GM19023 (cell line): ENCODE measurements around the gene GMPPA.

ENCODE experiments used
- ATAC-seq: cut with Tn5 transposase; IDR thresholded peaks from one replicate; pipeline ENCODE4 v1.9.1; 2021; ENCODE audit warnings: mild to moderate bottlenecking, moderate library complexity; ENCODE audit not compliant: unreplicated experiment

GMPPA gene

DNA sequence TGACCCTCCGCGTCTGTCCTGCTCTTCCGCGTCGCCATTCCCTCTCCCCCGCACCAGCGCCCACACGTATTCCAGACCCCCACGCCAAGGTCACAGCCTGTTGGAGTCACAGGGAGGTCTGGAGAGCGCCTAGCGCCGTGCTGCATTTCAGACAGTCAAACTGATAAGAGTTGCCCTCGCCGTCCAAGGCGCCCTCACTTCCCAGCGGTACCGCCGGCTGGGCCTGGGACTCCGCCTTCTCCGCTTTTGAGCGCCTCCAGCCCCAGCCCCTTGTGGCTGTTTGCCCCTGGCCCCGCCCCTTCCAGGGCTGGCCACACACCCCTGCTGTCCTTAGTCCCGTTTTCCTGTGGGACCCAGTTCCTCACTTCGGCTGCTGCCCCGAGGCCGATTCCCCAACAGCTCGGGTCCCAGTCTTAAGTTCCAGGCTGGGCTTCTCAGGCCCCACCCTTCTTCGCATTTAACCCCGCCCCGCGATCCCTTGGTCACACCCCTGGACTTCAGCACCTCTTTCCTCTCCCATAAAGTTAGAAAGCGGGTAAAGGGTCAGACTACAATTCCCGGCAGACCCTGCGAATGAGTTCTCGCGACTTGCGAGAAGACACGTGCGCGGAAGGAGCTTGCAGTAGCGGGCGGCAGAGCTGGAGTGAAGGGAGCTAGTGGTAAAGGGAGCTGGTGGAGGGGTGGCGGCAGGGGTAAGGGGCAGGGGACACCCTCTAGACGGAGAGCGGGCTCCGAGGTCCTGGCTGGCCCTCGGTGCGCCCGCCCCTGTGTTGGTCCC is at the start of gene GMPPA:
GMPPA (plus strand) TSS at position 612 of the 778 bp plus-strand sequence. CDS start 1,085 bp downstream, outside the sequence.
- peak; percentile 92 for ATAC-seq

DNA sequence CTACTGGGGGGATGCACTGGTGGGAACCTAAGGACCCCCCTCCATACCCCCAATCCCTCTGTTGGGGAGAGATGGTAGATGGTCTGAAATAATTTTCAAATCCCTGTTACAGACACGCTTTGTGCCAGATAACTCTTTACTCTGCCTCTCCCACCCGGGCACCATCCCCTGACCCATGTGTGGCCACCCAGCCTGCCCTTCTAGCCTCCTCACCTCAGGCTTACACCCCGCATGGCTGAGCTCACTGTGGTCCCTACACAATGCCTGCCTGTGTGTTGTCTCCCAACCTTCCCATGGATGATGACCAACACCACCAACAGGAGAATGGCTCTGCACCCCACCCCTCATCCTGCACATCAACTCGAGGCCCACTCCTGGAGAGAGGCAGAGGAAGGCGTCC is 49.1 kb upstream of the GMPPA start:
- no peak for ATAC-seq

DNA sequence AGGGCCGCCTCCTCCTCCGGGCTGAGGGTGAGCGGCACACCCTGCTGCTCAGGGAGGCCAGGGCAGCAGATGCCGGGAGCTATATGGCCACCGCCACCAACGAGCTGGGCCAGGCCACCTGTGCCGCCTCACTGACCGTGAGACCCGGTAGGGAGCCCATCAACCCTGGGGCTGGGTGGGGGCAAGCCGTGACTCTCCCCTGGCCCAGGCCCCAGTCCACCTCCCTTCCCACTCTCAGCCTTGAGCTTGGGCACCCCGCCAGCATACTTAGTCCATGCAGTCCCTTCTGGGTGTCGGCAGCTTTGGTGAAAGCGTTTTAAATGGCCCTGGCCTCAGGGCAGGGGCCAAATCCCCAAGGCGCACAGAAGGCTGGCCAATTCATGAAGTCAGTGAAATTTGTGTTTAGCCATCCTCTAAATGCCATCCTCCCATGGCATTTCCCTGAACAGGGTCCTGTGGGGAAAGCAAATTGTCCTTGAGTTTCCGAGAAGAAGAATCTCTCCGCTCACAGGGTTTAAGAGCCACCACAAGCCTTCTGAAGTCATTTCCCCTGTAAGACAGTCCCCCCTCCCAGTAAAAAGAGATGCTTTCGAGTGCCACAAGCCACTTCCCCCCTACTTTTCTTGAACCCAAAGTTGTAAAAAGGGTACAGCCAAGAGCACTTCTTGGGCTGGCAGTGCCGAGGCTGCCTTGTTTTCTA is 46.9 kb upstream of the GMPPA start:
- ATAC-seq = no peak

DNA sequence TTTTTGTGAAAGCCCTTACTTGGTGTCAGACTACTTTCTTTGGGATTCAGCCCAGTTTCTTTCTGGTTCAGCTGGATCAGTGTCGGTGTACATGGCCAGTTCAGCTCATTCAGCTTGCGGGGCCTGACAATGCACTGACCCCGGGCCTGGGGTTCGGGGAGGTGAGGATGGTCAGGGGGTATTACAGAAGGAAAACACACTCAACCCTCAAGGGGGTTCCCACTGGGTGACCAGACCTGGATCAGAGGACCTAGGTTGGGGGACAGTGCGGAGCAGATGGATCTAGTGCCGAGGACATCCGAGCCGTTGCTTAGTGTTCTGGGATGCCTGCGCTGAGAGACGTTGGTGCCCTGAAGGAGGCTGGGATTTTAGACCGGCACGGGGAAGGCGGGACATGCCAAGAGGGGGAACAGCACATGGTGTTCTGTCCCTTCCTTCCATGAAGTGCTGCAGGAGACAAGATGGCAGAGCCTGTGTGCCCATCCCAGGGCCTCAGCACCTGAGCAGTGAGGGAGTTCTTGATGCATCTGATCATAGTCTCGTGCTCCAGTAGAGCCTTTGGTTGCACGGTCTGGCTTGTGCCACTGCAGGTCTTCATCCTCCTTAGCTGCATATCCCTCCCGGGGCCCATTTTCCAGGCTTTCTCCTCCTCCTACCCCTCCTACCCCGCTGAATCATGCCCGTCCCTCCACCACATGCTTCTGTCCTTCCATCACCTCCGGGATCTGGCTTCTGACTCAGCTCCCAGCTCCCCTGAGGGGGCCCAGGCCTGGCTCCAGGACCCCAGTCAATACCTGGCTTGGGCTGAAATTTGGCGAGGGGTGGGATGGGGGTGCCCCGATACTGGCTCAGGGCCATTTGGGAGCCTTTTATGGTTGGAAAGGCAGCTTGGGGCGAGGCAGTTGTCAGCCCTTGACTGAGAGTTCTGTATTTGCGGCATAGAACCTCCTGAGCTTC is 46.1 kb upstream of the GMPPA start:
- no peak for ATAC-seq

DNA sequence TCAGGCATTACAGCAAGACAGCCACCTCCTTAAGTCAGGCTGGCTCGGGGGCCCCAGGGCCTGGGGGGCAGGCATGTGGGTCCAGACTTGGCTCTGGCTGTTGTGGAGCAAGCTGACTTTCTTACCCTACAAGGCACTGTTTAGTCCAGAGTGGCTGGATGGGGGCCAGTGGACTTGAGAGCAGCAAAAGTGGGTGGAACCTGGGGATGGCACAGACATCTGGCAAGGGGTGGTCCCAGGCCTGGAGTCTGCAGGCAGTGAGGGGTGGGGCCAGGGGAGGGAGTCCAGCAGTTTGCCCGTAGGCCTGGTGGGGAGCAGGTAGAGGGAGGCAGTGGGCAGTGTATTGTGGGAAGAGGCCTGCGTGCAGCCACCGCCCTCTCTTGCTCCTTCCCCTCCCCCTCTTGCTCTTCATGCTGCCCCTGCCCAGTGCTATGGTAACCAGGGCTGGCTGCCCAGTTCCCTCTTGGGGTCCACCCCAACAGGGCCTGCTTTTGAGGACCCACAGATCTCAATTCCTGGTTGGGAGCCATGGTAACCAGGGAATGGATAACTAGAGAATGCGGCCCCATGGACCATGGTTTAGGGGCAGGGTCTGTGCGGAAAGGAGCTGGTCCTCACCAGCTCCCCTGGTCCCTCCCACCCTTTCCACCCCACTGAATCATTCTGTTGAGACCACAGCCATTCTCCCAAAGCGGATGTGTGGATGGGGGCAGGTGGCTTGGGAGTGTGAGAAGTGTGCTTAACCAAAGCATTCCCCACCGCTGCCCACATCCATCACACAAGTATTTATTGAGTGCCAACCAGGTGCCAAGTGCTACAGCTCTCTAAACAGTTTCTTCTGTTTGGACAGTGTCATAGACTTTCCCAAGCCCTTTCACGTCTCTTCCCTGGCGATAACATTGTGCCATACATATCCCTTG is 44.8 kb upstream of the GMPPA start:
- ATAC-seq = no peak

DNA sequence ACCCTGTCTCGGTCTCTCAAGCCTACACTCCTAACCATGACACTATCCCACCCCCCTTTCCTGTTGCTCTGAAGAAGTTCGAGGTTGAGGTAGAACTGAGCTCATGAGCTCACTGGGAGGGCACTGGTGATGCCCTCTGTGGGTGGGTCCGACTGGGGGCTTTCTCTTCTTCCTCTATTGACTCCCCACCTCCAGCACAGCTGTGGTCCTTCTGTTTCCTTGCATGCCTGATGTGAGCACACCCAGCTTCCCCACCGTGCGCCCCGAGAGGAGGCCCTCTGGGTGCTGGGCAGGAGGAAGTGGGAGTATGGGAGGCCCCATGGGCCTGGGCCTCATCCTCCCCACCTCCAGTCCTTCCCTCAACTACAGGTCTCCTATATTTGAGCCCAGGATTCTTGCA is 43.1 kb upstream of the GMPPA start:
- ATAC-seq = no peak

DNA sequence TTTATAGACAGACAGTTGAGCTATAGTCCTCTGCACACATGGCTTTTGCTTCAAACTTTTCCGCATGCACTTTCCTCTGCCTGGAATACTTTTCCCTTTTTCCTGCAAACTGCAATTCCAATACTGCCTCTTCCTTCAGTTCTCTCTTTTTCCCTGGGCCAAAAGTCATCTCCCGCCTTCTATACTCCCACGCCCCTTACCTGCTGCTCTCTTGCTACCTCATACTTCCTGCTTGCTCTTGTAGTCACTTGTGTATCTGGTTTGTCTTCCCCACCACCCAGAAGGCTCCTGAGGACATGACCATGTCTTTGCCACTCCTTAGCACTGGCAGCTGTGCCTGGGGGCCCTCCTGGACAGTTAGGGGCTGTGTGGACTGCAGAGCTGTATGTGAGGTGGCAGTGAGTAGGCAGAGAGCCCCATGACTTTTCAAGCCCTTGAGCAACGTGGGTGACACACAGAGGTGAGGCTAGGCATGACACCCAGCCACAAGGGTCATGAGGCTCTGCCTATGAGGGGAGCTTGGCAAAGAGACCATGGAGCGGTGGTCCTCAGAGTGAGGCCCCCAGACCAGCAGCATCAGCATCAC is 40.8 kb upstream of the GMPPA start:
- ATAC-seq = no peak

DNA sequence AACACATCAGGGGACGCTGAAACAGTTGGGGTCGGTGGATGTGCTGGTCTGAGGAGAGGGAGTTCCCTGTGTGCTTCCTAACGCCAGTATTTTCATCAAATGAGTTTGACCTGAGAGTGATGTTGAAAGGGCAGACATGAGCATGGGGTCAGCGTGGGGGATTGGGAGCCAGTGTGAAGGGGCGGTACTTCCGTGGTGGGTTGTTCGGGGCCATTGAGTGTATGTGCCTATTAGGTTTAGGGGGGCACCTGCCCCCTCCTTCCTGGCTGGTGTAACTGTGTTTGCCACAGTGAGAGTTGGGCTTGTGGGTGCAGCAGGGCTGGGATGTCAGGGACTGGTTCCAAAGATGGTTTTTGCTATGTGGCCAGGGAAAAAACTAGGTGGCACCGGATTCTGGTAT is 39.7 kb upstream of the GMPPA start:
- no peak for ATAC-seq

DNA sequence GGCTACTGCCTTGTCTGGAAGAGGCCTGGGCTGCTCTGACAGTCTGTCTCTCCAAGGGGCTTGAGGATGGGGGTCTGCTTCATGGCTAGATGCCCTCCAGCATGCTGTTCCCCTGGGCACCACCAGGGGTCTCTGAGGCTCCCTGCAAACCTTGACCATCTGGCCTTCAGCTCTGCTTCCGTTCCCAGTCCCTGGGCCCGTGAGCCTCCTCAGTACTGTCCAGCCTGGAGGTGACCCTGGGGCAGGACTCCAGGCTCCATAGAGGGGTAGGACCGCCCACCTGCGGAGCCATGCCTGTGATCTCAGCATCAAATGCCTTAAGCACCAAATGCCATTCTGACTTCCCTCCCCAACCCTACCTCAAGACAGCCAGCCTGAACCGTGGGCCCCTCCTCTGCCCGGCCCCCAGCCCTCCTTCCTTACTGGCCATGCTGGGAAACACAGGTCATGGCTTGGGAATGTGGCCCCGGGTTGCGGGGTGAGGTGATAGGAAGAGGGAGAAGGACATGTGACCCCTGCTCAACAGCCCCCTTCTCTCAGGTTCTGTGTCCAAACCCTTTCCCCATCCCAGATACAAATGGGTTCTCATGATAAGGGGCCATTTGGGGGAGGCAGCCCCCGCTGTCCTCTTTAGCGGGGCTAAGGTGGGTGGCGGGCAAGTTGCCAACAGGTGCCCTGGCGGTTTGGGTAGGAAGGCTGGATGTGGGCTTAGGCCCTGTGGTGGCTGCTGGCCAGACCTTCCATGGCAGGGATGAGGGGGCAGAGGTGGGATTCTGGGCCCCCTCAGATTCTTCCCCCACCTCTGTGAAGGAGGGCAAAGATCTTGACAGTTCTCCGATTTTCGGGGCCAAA is 39.0 kb upstream of the GMPPA start:
- ATAC-seq = peak; percentile 65

DNA sequence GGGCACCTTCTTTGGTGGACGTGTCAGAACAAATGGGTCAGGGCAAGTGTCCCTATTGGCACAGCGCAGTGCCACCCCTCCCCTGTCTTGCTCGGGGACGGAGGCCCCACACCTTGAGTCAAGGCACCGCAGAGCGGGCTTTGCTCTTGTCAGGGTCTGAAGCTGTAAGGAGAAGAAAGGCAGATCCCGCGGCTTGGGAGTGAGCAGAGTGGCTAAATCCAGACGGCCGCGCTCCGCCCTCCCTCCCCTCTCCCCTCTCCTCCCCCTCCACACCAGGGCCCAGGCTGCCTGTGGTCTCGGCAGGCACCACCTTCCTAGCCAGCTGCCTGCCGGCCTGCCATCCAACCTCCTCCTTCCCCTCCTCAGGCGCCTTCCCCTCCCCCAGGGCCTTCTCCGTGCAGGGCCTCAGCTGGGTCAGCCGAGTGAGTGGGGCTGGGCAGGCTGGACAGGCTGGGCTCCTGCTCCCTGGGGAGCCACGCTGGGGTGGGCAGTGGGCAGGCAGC is 38.2 kb upstream of the GMPPA start:
- no peak for ATAC-seq

DNA sequence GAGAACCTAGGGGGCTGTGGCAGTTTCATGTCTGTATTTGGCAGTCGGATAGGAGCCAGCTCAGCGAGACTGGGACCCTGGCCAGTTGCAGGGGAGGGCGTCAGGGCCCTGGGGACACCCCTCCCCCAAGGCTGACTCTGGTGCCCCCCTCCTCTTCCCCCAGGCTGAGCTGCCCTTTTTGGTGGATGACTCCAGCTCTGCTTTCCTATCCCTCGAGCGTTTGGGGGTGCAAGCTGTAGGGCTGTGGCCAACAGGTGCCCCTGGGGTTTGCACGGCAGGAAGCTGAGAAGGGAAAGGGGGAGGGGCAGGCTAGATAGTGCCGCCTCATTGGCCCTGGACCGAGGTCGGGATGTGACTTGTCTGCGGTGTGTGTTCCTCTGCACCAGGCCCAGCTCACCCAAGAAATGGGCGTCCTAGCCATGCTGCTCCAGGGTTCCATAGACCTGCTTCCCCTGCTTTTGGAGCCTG is 37.6 kb upstream of the GMPPA start:
- ATAC-seq = no peak

DNA sequence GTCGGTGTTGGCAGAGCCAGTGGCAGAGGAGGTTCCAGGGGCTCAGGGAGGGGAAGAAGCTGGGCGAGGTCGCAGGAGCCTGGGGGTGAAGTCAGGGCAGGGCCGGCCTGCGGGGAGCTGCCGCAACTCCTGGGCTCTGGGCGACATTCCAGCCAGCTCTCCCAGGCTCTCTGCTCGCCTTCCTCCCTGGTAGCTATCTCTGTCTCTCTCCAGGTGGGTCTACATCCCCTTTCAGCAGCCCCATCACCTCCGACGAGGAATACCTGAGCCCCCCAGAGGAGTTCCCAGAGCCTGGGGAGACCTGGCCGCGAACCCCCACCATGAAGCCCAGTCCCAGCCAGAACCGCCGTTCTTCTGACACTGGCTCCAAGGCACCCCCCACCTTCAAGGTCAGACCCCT is 37.0 kb upstream of the GMPPA start:
- no peak for ATAC-seq

DNA sequence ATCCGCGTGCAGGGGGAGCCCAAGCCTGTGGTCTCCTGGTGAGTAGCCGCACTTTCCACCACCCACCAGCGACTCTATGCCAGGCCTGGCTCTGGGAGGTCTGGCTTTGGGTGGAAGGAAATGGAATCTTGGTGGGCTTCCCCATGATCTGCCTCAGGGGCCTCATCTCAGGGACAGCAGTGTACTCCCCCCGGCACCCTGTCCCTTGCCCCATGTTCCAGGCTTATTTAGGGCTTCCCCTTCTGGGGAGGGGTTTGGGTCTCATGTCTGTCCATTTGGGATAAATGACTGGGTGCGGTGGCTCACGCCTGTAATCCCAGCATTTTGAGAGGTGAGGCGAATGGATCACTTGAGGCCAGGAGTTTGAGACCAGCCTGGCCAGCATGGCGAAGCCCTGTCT is 36.3 kb upstream of the GMPPA start:
- no peak for ATAC-seq

DNA sequence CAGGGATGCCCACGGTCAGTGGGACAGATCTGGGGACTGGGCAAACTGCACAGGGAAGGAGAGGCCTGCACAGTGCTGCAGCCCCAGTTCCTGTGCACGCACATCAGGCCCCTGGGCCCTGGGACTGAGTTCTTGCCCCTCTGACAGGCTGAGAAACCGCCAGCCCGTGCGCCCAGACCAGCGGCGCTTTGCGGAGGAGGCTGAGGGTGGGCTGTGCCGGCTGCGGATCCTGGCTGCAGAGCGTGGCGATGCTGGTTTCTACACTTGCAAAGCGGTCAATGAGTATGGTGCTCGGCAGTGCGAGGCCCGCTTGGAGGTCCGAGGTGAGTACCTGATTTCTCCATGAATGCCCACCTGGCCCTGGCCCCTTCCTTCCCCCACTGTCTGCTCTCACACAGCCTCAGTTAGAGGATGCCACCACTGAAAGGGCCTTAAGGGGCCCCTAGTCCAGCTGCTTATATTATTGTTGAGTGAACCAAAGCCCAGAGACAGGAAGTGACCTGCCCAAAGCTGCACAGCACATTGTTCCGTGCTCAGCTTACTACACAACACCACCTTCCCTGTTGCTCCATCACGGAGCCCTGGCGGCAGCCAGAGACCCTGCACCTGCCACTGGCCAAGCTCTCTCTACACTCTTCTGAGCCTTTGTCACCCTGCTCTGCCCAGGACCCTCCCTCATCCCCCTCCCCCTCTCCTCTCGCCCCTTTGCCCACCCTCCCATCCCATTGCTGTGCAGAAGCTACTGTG is 34.2 kb upstream of the GMPPA start:
- ATAC-seq = no peak

DNA sequence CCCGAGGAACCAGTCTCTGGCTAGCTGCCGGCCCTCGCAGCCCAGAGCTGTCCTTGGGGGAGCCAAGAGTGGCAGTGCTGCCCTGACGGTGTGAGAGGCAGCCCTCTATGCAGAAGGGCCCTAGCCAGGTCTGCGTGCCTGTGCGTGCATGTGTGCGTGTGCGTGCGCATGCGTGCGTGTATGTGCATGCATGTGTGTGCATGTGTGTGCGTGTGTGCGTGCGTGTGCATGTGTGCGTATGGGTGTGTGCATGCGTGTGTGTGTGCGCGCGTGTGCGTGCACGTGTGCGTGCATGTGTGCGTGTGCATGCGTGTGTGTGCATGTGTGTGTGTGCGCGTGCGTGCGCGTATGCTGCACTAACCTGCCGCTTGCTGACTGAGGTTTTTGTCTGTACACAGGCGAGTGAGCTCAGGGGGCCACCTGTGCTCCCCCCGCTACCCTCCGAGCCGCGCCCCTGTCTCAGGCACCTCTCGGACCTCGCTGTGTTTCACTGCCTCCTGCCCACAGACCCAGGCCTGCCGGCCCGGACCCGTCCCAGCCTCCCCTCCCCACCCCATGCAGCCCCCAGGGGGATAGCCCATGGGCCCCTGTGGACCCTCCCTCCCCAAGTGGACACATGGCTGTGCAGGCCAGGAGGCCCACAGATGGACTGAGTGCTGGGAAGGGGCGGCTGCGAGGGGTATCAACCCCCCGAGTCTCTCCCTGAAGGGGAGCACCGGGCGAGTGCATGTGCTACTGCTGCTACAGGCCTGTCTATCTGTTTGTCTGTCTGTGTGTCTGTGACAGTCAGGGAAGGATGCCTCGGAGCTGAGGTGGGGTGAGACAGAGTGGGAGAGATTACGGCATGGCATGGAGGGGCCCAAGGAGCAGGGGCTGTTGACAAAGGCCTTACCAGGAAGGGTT is 32.8 kb upstream of the GMPPA start:
- no peak for ATAC-seq

DNA sequence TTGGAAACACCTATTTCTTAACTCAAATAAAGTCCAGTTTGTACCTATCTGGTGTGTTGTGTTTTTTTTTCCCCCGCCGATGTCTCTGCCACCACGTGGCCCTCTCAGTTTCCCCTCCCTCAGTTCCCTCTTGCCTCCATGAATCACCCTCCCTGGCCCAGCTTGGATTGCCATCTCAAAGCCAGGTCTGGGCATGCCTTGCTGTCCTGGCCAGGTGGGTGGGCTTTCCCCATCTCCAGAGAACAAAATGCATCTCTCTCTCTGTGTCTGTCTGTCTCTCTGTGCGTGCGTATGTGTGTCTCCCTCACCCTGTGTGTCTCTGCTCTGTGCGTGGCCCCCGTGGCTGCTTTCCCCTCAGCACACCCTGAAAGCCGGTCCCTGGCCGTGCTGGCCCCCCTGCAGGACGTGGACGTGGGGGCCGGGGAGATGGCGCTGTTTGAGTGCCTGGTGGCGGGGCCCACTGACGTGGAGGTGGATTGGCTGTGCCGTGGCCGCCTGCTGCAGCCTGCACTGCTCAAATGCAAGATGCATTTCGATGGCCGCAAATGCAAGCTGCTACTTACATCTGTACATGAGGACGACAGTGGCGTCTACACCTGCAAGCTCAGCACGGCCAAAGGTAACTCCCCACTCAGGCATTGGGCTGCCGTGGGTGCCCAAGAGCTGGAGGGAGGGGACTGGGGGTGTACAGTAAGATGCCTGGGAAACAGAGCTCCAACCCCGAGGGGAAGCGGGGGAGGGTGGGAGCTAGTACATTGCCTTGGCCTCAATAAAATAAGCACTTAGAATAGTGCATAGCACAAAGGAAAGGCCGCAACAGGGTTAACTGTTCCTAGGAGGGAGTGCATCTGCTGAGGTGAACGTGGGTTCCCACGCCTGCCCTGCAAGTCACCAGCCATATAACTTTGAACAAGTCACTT is 31.6 kb upstream of the GMPPA start:
- no peak for ATAC-seq
